Suprapubic skin (tissue), 4 donors: ENCODE measurements around the gene TTLL5.

Experiments
- EP300 ChIP-seq: sonication (generic); formaldehyde crosslinking; IDR thresholded peaks from one replicate; pipeline ENCODE4 v1.6.1; 2017; ENCODE audit warnings: antibody characterized with exemption
- POLR2A ChIP-seq, 2 donors: fragments of 450-650 bp; IDR thresholded peaks; one replicate each; pipeline ENCODE4 v1.6.1; 2017; ENCODE audit warnings: antibody characterized with exemption in 2 of 2, mild to moderate bottlenecking in 2 of 2, moderate library complexity in 2 of 2
- POLR2AphosphoS5 ChIP-seq, 3 donors: sonication (generic); formaldehyde crosslinking; IDR thresholded peaks; one replicate each; pipeline ENCODE4 v1.6.1; 2017; ENCODE audit warnings: antibody characterized with exemption in 3 of 3
- TF ChIP-seq, protein P1 (sequence below), 2 donors: fragments of 200-600 bp in 1 of 2; fragments of 450-650 bp in 1 of 2; sonication (generic) in 1 of 2; IDR thresholded peaks; one replicate each; pipeline ENCODE4 v1.5.1; 2016 to 2019; ENCODE audit warnings: antibody characterized with exemption in 2 of 2, mild to moderate bottlenecking in 1 of 2, moderate library complexity in 1 of 2

DNA sequence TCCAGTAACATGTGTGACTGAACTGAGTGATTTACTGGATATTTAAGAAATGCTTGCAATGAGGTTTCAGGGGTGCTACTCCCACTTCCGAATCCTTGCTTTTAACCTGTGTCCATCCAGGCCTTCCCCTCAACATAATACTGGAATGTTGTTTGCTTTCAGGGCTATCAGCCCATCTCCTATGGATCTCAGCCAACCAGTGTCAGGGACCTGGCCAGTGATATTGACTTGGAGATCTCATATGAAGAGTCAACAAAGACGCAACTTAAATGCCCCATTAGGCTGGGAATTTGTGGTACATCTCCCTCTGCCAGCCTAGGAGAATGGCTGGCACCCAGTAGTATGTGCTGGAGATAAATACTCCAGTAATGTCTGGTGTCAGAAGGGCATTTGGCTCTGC is 323.6 kb downstream of the TTLL5 start:
- TF ChIP-seq, protein P1, sequence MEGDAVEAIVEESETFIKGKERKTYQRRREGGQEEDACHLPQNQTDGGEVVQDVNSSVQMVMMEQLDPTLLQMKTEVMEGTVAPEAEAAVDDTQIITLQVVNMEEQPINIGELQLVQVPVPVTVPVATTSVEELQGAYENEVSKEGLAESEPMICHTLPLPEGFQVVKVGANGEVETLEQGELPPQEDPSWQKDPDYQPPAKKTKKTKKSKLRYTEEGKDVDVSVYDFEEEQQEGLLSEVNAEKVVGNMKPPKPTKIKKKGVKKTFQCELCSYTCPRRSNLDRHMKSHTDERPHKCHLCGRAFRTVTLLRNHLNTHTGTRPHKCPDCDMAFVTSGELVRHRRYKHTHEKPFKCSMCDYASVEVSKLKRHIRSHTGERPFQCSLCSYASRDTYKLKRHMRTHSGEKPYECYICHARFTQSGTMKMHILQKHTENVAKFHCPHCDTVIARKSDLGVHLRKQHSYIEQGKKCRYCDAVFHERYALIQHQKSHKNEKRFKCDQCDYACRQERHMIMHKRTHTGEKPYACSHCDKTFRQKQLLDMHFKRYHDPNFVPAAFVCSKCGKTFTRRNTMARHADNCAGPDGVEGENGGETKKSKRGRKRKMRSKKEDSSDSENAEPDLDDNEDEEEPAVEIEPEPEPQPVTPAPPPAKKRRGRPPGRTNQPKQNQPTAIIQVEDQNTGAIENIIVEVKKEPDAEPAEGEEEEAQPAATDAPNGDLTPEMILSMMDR (IDR thresholded peaks at IDR 0.05): no peak
- TF ChIP-seq POLR2A (IDR thresholded peaks at IDR 0.05): no peak
- no peak for TF ChIP-seq POLR2AphosphoS5 (IDR thresholded peaks at IDR 0.05)
- TF ChIP-seq EP300: no peak
